Activated CD8-positive, alpha-beta T cell treated with anti-CD3 and anti-CD28 coated beads, Interleukin-2, amount 10 ng/mL, durations not matched to agents 7 days and 5 days (primary cell): ENCODE data around the gene TLR9. TPM values are rescaled to one million over a fixed set of nuclear protein-coding genes. Genes with fewer than 3 reads are reported as not detected.
A peak's percentile ranks its signal among the peaks of the same experiment; 100 is the strongest.

ENCODE experiments used
- ATAC-seq: fragments of 150-1000 bp; cut with Tn5 transposase; one replicate; pipeline ENCODE4 v1.10.0; 2021; ENCODE audit warnings: moderate library complexity
- CTCF ChIA-PET: fragments of 350-600 bp; sonication (Branson Sonifier 250); formaldehyde crosslinking; loops from one replicate; lab custom pipeline; 2021; ENCODE audit warnings: antibody characterized with exemption; lab: Charles Lee
- POLR2A ChIA-PET: fragments of 350-600 bp; sonication (Branson Sonifier 250); formaldehyde crosslinking; loops from one replicate; lab custom pipeline; 2021; ENCODE audit warnings: antibody characterized with exemption; lab: Charles Lee
- DNase-seq: peaks from one replicate; pipeline ENCODE4 v3.0.0-alpha.2; 2020
- H3K27ac Mint-ChIP-seq: one replicate; pipeline ENCODE4 v1.8.0; 2021; ENCODE audit warnings: mild to moderate bottlenecking, mixed read lengths
- H3K27me3 Mint-ChIP-seq: one replicate; pipeline ENCODE4 v1.8.0; 2021; ENCODE audit warnings: low read depth, mixed read lengths
- H3K36me3 Mint-ChIP-seq: one replicate; pipeline ENCODE4 v1.8.0; 2021; ENCODE audit warnings: low read depth, mixed read lengths
- H3K4me1 Mint-ChIP-seq: one replicate; pipeline ENCODE4 v1.8.0; 2021; ENCODE audit warnings: low read depth, mixed read lengths
- H3K4me3 Mint-ChIP-seq: one replicate; pipeline ENCODE4 v1.8.0; 2021; ENCODE audit warnings: mild to moderate bottlenecking, mixed read lengths
- H3K9me3 Mint-ChIP-seq: one replicate; pipeline ENCODE4 v1.8.0; 2022; ENCODE audit warnings: mixed read lengths; ENCODE audit not compliant: insufficient read depth
- microRNA-seq: library from miRNA; unstranded; fragments of <30 nt; microRNA quantifications from one replicate; pipeline ENCODE4 v1.2.0, GENCODE V29; 2022
- total RNA-seq, 2 experiments: library from RNA; stranded (reverse); gene quantifications; one replicate each; pipeline ENCODE4 v1.2.3, GENCODE V29; 2021

Gene TLR9
- total RNA-seq, 2 experiments from 2014 or later: 0.52 to 0.79 TPM

DNA sequence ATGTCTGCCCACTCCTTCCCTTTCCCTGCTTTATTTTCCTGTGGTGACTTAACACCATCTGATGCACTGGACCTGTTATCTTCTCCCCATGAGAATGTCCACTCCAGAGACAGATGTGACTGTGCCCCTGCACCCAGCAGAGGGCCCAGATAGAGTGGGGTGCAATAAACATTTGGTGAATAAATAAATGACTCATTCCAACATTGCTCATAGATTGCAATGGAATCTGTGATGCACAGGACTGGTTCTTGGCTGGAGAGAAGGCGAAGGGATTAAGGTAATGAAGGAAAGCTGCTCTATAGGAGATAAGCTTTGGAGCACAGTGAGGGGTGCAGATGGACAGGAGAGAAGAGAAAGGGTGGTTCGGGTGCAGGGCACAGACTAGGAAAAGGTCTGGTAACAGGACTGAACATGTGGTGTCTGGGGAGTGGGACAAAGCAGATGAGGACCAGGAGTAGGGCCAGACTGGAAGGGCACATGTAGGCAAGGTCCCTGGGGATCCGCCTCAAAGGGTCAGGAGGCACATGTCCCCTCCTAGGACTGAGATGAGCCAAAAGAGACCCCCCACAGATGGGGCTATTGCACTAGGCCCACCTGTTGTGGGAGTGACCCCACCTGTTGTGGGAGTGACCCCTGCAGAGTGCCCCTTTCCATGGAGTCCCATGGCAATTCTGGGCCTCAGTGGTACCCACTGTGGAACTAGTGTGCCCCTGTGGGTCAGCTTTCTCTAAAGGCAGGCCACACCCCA lies 53.8 kb downstream of the TLR9 start:
- ChIA-PET CTCF (interaction anchor here (0.9 to 1.2 kb wide), 2 partner anchors 16 to 167 kb away, joined by 3 to 4 read pairs; no protein-coding TSS in a partner anchor), POLR2A (no interaction called here)
- Mint-ChIP-seq H3K27ac (peak overlapping the region; percentile 0), H3K36me3 (no peaks in the 10 kb centered on the region), H3K9me3 (no peaks in the 10 kb centered on the region), H3K27me3 (no peaks in the 10 kb centered on the region), H3K4me1 (peaks cover 9% of the 10 kb centered on the region), H3K4me3 (no peak overlapping the region)
- ATAC-seq (no peak), DNase-seq (no peak)

Small RNA genes within 50 kb of the gene (microRNA-seq; reads per million reads assigned to microRNA genes)
- 178,352 reads per million, percentile 100 among the genes with 10 or more reads in this experiment for gene MIRLET7G

Other genes with a start within 250 kb of the TLR9 start
- 10 to 100 TPM; 17.4 to 21.2 TPM for gene ACY1, start 242.1 kb downstream of the TLR9 start, total RNA-seq
- 1,000 to 10,000 TPM; 1,199 to 1,266 TPM for gene RPL29, start 229.8 kb downstream of the TLR9 start, total RNA-seq
- gene DUSP7, start 169.1 kb downstream of the TLR9 start, total RNA-seq: 10 to 100 TPM; 37.4 to 39.1 TPM
- gene POC1A, start 71.2 kb downstream of the TLR9 start, total RNA-seq: 10 to 100 TPM; 31.7 to 32.3 TPM
- 10 to 100 TPM; 57.7 to 60.8 TPM for gene ALAS1, start 27.5 kb downstream of the TLR9 start, total RNA-seq
- 100 to 1,000 TPM; 154 to 162 TPM for gene TWF2, start 13.5 kb upstream of the TLR9 start, total RNA-seq
- 10 to 100 TPM; 90.7 to 91.9 TPM for gene PPM1M, start 20.1 kb upstream of the TLR9 start, total RNA-seq
- 100 to 1,000 TPM; 131 TPM for gene WDR82, start 53.0 kb upstream of the TLR9 start, total RNA-seq
- gene GLYCTK, start 62.2 kb upstream of the TLR9 start, total RNA-seq: 10 to 100 TPM; 24.7 to 25.6 TPM
- 10 to 100 TPM; 18.1 to 20.2 TPM for gene DNAH1, start 90.7 kb upstream of the TLR9 start, total RNA-seq
- 100 to 1,000 TPM in 1 of 2 experiments, 10 to 100 TPM in 1; 95.6 to 105 TPM for gene BAP1, start 184.4 kb upstream of the TLR9 start, total RNA-seq
- gene PHF7, start 185.0 kb upstream of the TLR9 start, total RNA-seq: 10 to 100 TPM; 14.6 to 16.2 TPM
- gene SEMA3G, start 219.5 kb upstream of the TLR9 start, total RNA-seq: under 1 TPM; 0.13 to 0.21 TPM
- 1 to 10 TPM in 1 of 2 experiments, under 1 TPM in 1; 0.84 to 2.1 TPM for gene TNNC1, start 228.4 kb upstream of the TLR9 start, total RNA-seq
- gene NISCH, start 230.0 kb upstream of the TLR9 start, total RNA-seq: 10 to 100 TPM; 77.2 to 82.6 TPM